ENCODE data around the gene SMIM12.

Gene SMIM12

DNA sequence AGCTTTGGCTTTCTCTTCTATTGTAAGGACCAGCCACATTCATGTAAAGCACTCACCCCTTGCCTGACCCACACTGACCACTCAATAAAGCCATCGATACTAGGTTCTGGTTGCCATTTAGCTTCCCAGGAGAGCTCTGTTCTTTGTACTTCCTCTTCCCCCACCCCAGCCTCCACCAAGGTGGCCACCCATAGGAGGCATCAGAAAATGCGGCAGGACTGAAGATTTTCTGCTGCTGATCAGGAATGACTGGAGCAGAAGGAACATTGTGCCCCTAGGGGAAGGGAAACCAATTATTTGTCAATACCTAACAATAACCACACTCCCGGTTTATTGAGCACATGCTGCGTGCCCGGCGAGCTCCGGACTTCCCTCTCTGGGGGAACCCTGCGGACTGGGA is 5.2 kb upstream of the SMIM12 start:
- Histone ChIP-seq H3K79me2 (no peaks in the 10 kb centered on the region), H3K27ac (no peak overlapping the region), H3K4me3 (ENCODE audit: low read depth, low read length) (no peak overlapping the region), H3K4me1 (no peaks in the 10 kb centered on the region), H3K36me3 (ENCODE audit: control insufficient read depth, insufficient read depth, low read length) (no peaks in the 10 kb centered on the region), H2AFZ (no peak overlapping the region), H3K27me3 (ENCODE audit: control insufficient read depth, insufficient read depth, low read length) (no peaks in the 10 kb centered on the region), H3K9me3 (ENCODE audit: control insufficient read depth, low read length) (no peaks in the 10 kb centered on the region), H3K4me2 (ENCODE audit: low read length) (no peak overlapping the region), H3K9ac (no peak overlapping the region)
- TF ChIP-seq, protein P1, sequence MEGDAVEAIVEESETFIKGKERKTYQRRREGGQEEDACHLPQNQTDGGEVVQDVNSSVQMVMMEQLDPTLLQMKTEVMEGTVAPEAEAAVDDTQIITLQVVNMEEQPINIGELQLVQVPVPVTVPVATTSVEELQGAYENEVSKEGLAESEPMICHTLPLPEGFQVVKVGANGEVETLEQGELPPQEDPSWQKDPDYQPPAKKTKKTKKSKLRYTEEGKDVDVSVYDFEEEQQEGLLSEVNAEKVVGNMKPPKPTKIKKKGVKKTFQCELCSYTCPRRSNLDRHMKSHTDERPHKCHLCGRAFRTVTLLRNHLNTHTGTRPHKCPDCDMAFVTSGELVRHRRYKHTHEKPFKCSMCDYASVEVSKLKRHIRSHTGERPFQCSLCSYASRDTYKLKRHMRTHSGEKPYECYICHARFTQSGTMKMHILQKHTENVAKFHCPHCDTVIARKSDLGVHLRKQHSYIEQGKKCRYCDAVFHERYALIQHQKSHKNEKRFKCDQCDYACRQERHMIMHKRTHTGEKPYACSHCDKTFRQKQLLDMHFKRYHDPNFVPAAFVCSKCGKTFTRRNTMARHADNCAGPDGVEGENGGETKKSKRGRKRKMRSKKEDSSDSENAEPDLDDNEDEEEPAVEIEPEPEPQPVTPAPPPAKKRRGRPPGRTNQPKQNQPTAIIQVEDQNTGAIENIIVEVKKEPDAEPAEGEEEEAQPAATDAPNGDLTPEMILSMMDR (IDR thresholded peaks at IDR 0.05), result no peak

DNA sequence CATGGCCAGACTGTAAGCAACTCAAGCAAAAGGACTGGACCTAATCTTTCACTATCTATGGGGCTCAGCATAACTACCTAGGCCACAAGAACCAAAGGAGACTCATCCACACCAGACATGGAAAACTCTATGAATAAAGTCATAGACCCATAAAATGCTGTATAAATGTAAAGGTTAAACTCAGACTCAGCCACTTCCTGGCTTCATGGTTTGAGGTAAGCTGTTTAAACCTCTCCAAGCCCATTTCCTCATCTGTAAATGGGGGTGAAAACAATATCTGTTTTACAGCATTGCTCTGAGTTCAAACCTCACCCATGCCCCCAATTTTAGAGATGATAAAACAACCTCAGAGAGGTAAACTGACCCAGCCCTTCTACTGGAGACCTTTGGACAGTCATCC is 4.0 kb upstream of the SMIM12 start:
- Histone ChIP-seq H2AFZ (no peak overlapping the region), H3K27me3 (ENCODE audit: control insufficient read depth, insufficient read depth, low read length) (no peaks in the 10 kb centered on the region), H3K4me3 (ENCODE audit: low read depth, low read length) (no peak overlapping the region), H3K9me3 (ENCODE audit: control insufficient read depth, low read length) (no peaks in the 10 kb centered on the region), H3K4me1 (no peaks in the 10 kb centered on the region), H3K79me2 (peaks cover 7% of the 10 kb centered on the region), H3K36me3 (ENCODE audit: control insufficient read depth, insufficient read depth, low read length) (no peaks in the 10 kb centered on the region), H3K4me2 (ENCODE audit: low read length) (no peak overlapping the region), H3K9ac (no peak overlapping the region), H3K27ac (no peak overlapping the region)
- TF ChIP-seq, protein P1 (IDR thresholded peaks at IDR 0.05), result no peak

DNA sequence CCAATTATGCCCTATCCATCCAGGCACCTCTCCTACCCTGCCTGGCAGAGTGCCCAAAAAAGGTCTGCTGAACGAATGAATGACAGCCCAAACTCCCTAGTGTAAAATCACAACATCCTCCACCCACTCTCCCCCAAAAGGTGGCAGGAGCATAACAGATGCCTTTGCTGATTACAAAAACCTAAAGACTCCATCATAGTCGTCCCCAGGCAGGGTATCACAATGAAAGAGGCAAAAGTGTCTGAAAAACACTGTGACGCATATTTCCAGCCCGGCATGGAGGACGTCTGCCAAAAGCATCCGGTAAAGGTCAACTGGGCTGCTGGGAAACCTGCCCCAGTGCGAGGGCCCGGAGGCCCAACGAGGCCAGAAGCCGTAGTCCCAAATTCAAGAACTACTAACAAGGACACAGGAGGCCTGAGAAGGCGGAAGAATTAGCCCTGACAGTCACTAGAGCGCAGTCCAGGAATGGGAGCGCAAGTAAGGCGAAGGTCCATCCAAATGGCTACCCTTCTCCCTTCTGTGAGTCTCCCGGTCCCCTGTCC is 576 bp downstream of the SMIM12 start:
- peaks cover 7% of the 10 kb centered on the region for H3K79me2 ChIP-seq
- H3K27me3 ChIP-seq (ENCODE audit: control insufficient read depth, insufficient read depth, low read length), result no peaks in the 10 kb centered on the region
- H3K9ac ChIP-seq, result peak overlapping the region; percentile 76
- peak overlapping the region; percentile 79 for H3K4me3 ChIP-seq (ENCODE audit: low read depth, low read length)
- H2AFZ ChIP-seq, result peak overlapping the region; percentile 50
- peak overlapping the region; percentile 59 for H3K4me2 ChIP-seq (ENCODE audit: low read length)
- no peaks in the 10 kb centered on the region for H3K4me1 ChIP-seq
- no peaks in the 10 kb centered on the region for H3K9me3 ChIP-seq (ENCODE audit: control insufficient read depth, low read length)
- H3K27ac ChIP-seq, result peak overlapping the region; percentile 78
- H3K36me3 ChIP-seq (ENCODE audit: control insufficient read depth, insufficient read depth, low read length), result no peaks in the 10 kb centered on the region
- TF ChIP-seq, protein P1 (IDR thresholded peaks at IDR 0.05), result no peak

GRCh38 chr1:34856697-34857096 is 2.9 kb downstream of the SMIM12 start:
- Histone ChIP-seq H3K36me3 (ENCODE audit: control insufficient read depth, insufficient read depth, low read length) (no peaks in the 10 kb centered on the region), H3K4me2 (ENCODE audit: low read length) (no peak overlapping the region), H3K4me3 (ENCODE audit: low read depth, low read length) (no peak overlapping the region), H3K9ac (no peak overlapping the region), H3K27ac (no peak overlapping the region), H3K27me3 (ENCODE audit: control insufficient read depth, insufficient read depth, low read length) (no peaks in the 10 kb centered on the region), H3K9me3 (ENCODE audit: control insufficient read depth, low read length) (no peaks in the 10 kb centered on the region), H2AFZ (no peak overlapping the region), H3K4me1 (no peaks in the 10 kb centered on the region), H3K79me2 (peaks cover 7% of the 10 kb centered on the region)
- TF ChIP-seq, protein P1 (IDR thresholded peaks at IDR 0.05), result no peak

GRCh38 chr1:34852677-34853217 is 6.8 kb downstream of the SMIM12 start:
- Histone ChIP-seq H3K4me2 (ENCODE audit: low read length) (no peak overlapping the region), H2AFZ (no peak overlapping the region), H3K9ac (no peak overlapping the region), H3K79me2 (peaks cover 5% of the 10 kb centered on the region), H3K9me3 (ENCODE audit: control insufficient read depth, low read length) (no peaks in the 10 kb centered on the region), H3K27ac (peak overlapping the region; percentile 0), H3K4me1 (no peaks in the 10 kb centered on the region), H3K4me3 (ENCODE audit: low read depth, low read length) (no peak overlapping the region), H3K27me3 (ENCODE audit: control insufficient read depth, insufficient read depth, low read length) (no peaks in the 10 kb centered on the region), H3K36me3 (ENCODE audit: control insufficient read depth, insufficient read depth, low read length) (no peaks in the 10 kb centered on the region)
- TF ChIP-seq, protein P1 (IDR thresholded peaks at IDR 0.05), result peak; percentile 85

Data from parathyroid adenoma (tissue), 2 donors.